GM23248 (cell line): ENCODE measurements around the gene CFTR. TPM values are rescaled to one million over a fixed set of nuclear protein-coding genes. Genes with fewer than 3 reads are reported as not detected.

Source experiments
- DNase-seq: peaks from one replicate; pipeline ENCODE4 v3.0.0-alpha.2; 2015
- H2AFZ ChIP-seq: fragments of 200-600 bp; sonication (generic); 2 replicates; pipeline ENCODE4 v1.6.1; 2016; ENCODE audit warnings: antibody characterized with exemption
- H3F3A ChIP-seq: fragments of 200-600 bp; sonication (generic); 2 replicates; pipeline ENCODE4 v1.6.1; 2016; ENCODE audit warnings: mild to moderate bottlenecking, antibody characterized with exemption, mixed run types; ENCODE audit not compliant: insufficient read depth
- H3K27ac ChIP-seq: fragments of 200-600 bp; sonication (generic); 2 replicates; pipeline ENCODE4 v1.5.1; 2016; ENCODE audit warnings: mild to moderate bottlenecking
- H3K27me3 ChIP-seq: fragments of 200-600 bp; sonication (generic); replicated peaks from 2 replicates; pipeline ENCODE4 v1.6.1; 2016; ENCODE audit warnings: mild to moderate bottlenecking; ENCODE audit not compliant: insufficient read depth
- H3K36me3 ChIP-seq: fragments of 200-600 bp; sonication (generic); 2 replicates; pipeline ENCODE4 v1.6.1; 2016; ENCODE audit warnings: low read depth, mild to moderate bottlenecking
- H3K4me1 ChIP-seq: fragments of 200-600 bp; sonication (generic); 2 replicates; pipeline ENCODE4 v1.6.1; 2016; ENCODE audit warnings: mild to moderate bottlenecking; ENCODE audit not compliant: insufficient read depth
- H3K4me2 ChIP-seq: fragments of 200-600 bp; sonication (generic); one replicate; pipeline ENCODE4 v1.6.1; 2016; ENCODE audit warnings: mild to moderate bottlenecking; ENCODE audit not compliant: unreplicated experiment
- H3K4me3 ChIP-seq: fragments of 200-600 bp; sonication (generic); 2 replicates; pipeline ENCODE4 v1.5.1; 2016; ENCODE audit warnings: mild to moderate bottlenecking
- H3K79me2 ChIP-seq: fragments of 200-600 bp; sonication (generic); 2 replicates; pipeline ENCODE4 v1.6.1; 2016; ENCODE audit warnings: mild to moderate bottlenecking; ENCODE audit not compliant: insufficient read depth
- H3K9ac ChIP-seq: fragments of 200-600 bp; sonication (generic); 2 replicates; pipeline ENCODE4 v1.6.1; 2016; ENCODE audit warnings: mild to moderate bottlenecking
- H3K9me2 ChIP-seq: fragments of 200-600 bp; sonication (generic); 2 replicates; pipeline ENCODE4 v1.6.1; 2016; ENCODE audit warnings: mixed run types, mild to moderate bottlenecking, moderate library complexity; ENCODE audit not compliant: insufficient read depth
- H3K9me3 ChIP-seq: fragments of 200-600 bp; sonication (generic); one replicate; pipeline ENCODE4 v1.6.1; 2017; ENCODE audit warnings: low read depth
- H4K20me1 ChIP-seq: fragments of 200-600 bp; sonication (generic); 2 replicates; pipeline ENCODE4 v1.6.0; 2016; ENCODE audit not compliant: insufficient read depth
- EZH2 ChIP-seq: fragments of 200-600 bp; sonication (generic); IDR thresholded peaks from 2 replicates; pipeline ENCODE4 v1.6.1; 2018; ENCODE audit warnings: antibody characterized with exemption, mild to moderate bottlenecking; ENCODE audit not compliant: insufficient read depth, poor library complexity, severe bottlenecking
- EZH2phosphoT487 ChIP-seq: fragments of 200-600 bp; sonication (generic); IDR thresholded peaks from 2 replicates; pipeline ENCODE4 v1.6.1; 2018; ENCODE audit warnings: antibody characterized with exemption, moderate library complexity, mild to moderate bottlenecking, low read depth; ENCODE audit not compliant: insufficient read depth
- WGBS, 2 experiments: methylation state at CpG; one replicate each; pipeline ENCODE4 v1.1.6; 2015 to 2017; ENCODE audit warnings: low lambda C conversion rate in 2 of 2, low coverage in 1 of 2; ENCODE audit errors: missing lambda C conversion rate in 2 of 2; 5-methylcytosine and 5-hydroxymethylcytosine counted together
- in situ Hi-C: fragments of 300-500 bp; cut with MboI; formaldehyde crosslinking; loops from 2 replicates; pipeline ENCODE4 v1.15.0; 2020
- polyA plus RNA-seq: library from polyadenylated mRNA; unstranded; fragments of >200 nt; fragmentation: Nextera tagmentation; extraction: Ambion mirVana; gene quantifications from 2 replicates; pipeline ENCODE4 v1.2.1, GENCODE V29; 2016
- total RNA-seq: library from RNA; depleted of rRNA; stranded (reverse); fragments of >200 nt; shearing (Covaris generic); gene quantifications from 2 replicates; pipeline ENCODE4 v1.2.3, GENCODE V29; 2014

CFTR gene
- total and polyA plus RNA-seq, 2 experiments from 2014 or later = not detected

- Histone ChIP-seq H3K36me3 (no peaks in the 10 kb centered on the region), H3F3A (no peaks in the 10 kb centered on the region), H3K9me3 (no peaks in the 10 kb centered on the region), H3K79me2 (no peaks in the 10 kb centered on the region), H3K27me3 (no peaks in the 10 kb centered on the region), H4K20me1 (no peaks in the 10 kb centered on the region), H3K4me1 (no peaks in the 10 kb centered on the region), H3K4me3 (no peak overlapping the region), H3K9ac (no peak overlapping the region), H3K9me2 (no peaks in the 10 kb centered on the region), H3K4me2 (no peak overlapping the region), H3K27ac (no peak overlapping the region), H2AFZ (no peak overlapping the region)
- 12 to 20% methylated on average over 1 of the region's 1 CpG for WGBS, 2 experiments
- no peak for TF ChIP-seq EZH2phosphoT487
- TF ChIP-seq EZH2 = no peak
- in situ Hi-C loops = no loop called here
- no peak for DNase-seq
Observed at GRCh38 chr7:117630907-117631564, 151.2 kb downstream of the CFTR start.

- Histone ChIP-seq H2AFZ (no peak overlapping the region), H3F3A (no peaks in the 10 kb centered on the region), H3K27ac (no peak overlapping the region), H4K20me1 (no peaks in the 10 kb centered on the region), H3K9me2 (no peaks in the 10 kb centered on the region), H3K9ac (no peak overlapping the region), H3K4me2 (no peak overlapping the region), H3K36me3 (no peaks in the 10 kb centered on the region), H3K27me3 (no peaks in the 10 kb centered on the region), H3K79me2 (no peaks in the 10 kb centered on the region), H3K4me3 (no peak overlapping the region), H3K4me1 (no peaks in the 10 kb centered on the region), H3K9me3 (no peaks in the 10 kb centered on the region)
- in situ Hi-C loops = no loop called here
- TF ChIP-seq EZH2 (no peak), EZH2phosphoT487 (no peak)
- no peak for DNase-seq
- 6% methylated on average over 3 of the region's 3 CpGs for WGBS, 2 experiments
Observed at GRCh38 chr7:117631652-117632051, 151.8 kb downstream of the CFTR start.

GRCh38 chr7:117637937-117638336 lies 158.1 kb downstream of the CFTR start:
- no peak overlapping the region for H3K27ac ChIP-seq
- no peaks in the 10 kb centered on the region for H3K9me3 ChIP-seq
- no peaks in the 10 kb centered on the region for H4K20me1 ChIP-seq
- no peak overlapping the region for H3K9ac ChIP-seq
- 25 to 29% methylated on average over 2 of the region's 2 CpGs for WGBS, 2 experiments
- H3K4me2 ChIP-seq = no peak overlapping the region
- no peak overlapping the region for H3K4me3 ChIP-seq
- no peak for DNase-seq
- in situ Hi-C loops = no loop called here
- H2AFZ ChIP-seq = no peak overlapping the region
- H3K27me3 ChIP-seq = no peaks in the 10 kb centered on the region
- TF ChIP-seq EZH2phosphoT487 (no peak), EZH2 (no peak)
- no peaks in the 10 kb centered on the region for H3F3A ChIP-seq
- H3K9me2 ChIP-seq = no peaks in the 10 kb centered on the region
- no peaks in the 10 kb centered on the region for H3K4me1 ChIP-seq
- no peaks in the 10 kb centered on the region for H3K36me3 ChIP-seq
- H3K79me2 ChIP-seq = no peaks in the 10 kb centered on the region

DNA sequence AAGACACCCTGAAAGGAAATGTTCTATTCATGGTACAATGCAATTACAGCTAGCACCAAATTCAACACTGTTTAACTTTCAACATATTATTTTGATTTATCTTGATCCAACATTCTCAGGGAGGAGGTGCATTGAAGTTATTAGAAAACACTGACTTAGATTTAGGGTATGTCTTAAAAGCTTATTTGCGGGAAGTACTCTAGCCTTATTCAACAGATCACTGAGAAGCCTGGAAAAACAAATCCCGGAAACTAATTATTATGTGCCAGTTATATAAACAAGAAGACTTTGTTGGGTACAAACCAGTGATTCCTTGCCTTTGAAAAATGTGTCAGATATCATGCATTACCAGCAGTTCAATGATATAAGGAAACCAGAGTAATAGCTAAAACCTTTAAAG lies 160.1 kb downstream of the CFTR start:
- TF ChIP-seq EZH2phosphoT487 = no peak
- TF ChIP-seq EZH2 = no peak

GRCh38 chr7:117640465-117640864 lies 160.6 kb downstream of the CFTR start:
- Histone ChIP-seq H3K9ac (no peak overlapping the region), H3K4me3 (no peak overlapping the region), H3F3A (no peaks in the 10 kb centered on the region), H4K20me1 (no peaks in the 10 kb centered on the region), H3K79me2 (no peaks in the 10 kb centered on the region), H3K4me2 (no peak overlapping the region), H3K36me3 (no peaks in the 10 kb centered on the region), H3K4me1 (no peaks in the 10 kb centered on the region), H3K9me2 (no peaks in the 10 kb centered on the region), H3K27me3 (no peaks in the 10 kb centered on the region), H3K27ac (no peak overlapping the region), H2AFZ (no peak overlapping the region), H3K9me3 (no peaks in the 10 kb centered on the region)
- TF ChIP-seq EZH2phosphoT487 (no peak), EZH2 (no peak)
- in situ Hi-C loops = no loop called here
- no peak for DNase-seq

More for the DNA sequence above, 160.1 kb downstream of the CFTR start:
- H3K27ac ChIP-seq = no peak overlapping the region
- no peaks in the 10 kb centered on the region for H3K9me3 ChIP-seq
- no peaks in the 10 kb centered on the region for H3K9me2 ChIP-seq
- H3F3A ChIP-seq = no peaks in the 10 kb centered on the region
- H3K36me3 ChIP-seq = no peaks in the 10 kb centered on the region
- no peaks in the 10 kb centered on the region for H3K79me2 ChIP-seq
- H4K20me1 ChIP-seq = no peaks in the 10 kb centered on the region
- 25 to 26% methylated on average over 2 of the region's 2 CpGs for WGBS, 2 experiments
- H3K27me3 ChIP-seq = no peaks in the 10 kb centered on the region
- no peak overlapping the region for H3K9ac ChIP-seq
- H3K4me1 ChIP-seq = no peaks in the 10 kb centered on the region
- no peak overlapping the region for H3K4me2 ChIP-seq
- in situ Hi-C loops = no loop called here
- H2AFZ ChIP-seq = no peak overlapping the region
- no peak for DNase-seq
- no peak overlapping the region for H3K4me3 ChIP-seq
